ENCODE data around the gene MAGI1.

The MAGI1 gene

DNA sequence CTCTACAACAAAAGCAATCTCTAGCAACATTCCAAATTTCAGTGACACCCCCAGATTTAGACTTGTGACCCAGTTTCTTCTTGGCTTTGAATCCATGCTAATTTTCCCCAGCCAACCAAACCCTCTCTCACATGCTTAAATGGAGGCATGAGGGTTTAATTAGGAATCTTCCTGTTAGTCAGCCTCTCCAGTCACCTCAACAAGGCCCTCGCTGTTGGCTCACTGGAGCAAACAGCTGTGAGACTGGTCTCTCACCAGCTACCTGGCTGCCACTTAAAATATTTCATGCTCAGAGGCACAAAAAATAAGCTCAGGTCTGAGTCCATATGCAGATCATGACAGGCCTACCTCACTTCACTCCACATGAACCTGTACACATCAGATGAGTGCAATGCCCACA lies 720.5 kb downstream of the MAGI1 start:
- DNase-seq = no peak

DNA sequence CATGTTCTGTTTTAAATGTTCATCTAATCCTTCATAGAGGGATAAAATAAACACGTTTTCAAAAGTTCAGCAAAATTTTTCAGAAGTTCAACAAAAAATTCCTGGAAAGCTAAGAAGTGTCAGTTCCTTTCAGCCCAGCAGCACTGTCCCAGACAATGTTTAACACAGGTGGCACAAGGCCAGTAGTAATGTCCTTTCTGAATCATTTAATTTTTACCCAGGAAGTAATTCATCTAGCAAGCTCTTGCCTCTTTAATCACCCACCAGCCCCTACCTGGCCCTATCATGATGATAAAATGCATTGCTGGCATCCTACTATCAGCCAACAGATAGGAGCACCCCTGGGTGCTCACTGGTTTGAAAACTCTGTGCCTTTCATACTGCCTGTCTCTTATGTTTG lies 723.8 kb downstream of the MAGI1 start:
- no peak for DNase-seq

DNA sequence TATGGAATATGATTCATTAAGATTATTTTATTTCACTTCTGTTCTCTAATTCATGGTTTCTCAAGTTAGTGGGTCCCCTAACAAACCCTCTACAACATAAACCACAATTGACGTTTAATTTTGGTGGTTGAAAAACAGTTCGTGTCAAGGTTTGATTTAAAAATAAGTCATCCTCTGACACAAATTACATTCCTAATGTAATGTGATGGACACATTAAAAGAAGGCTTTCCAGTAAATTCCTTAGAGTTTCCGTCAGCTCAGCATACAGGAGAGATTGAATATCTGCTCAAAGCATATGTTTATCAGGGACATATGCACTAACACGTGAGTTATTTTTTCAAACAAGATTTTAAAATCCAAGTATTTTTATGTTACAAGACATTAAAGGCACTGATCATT lies 724.4 kb downstream of the MAGI1 start:
- DNase-seq = no peak

DNA sequence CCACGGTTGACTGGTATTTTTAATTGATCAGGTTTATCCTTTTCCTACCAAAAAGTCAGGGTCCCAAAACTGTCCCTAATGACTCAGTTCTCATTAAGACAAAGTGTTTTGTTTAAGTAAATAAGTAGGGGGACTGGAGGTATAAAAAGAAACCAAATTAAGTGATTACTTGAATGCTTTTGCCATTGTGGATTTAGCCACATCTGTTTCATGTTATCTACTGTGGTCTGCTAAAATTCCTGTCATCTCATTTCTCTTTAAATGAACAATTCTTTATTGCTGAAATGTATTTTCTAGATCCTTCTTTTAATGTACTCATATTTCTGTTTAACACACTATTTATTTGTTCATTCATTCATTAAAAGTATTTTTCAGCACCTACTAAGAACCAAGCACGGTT lies 725.1 kb downstream of the MAGI1 start:
- DNase-seq = no peak

DNA sequence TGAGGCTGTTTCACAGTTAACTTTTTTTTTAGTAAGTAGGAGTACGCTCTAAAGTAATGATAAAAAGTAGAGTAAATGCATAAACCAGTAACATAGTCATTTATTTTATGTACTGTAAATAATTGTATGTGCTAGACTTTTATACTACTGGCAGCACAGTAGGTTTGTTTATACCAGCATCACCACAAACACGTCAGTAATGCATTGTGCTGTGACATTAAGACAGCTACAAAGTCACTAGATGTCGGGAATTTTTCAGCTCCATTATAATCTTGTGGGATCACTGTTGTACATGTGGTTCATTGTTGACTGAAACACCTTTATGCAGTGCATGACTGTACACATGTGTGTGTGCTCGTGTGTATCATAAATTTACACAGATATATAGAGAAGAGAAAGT lies 732.9 kb downstream of the MAGI1 start:
- no peak for DNase-seq
